GM12874 (cell line): Measurements from ENCODE around the gene VEZF1.
A peak's percentile ranks its signal among the peaks of the same experiment; 100 is the strongest.

Experiments
- CTCF ChIP-seq: IDR thresholded peaks from 2 replicates; pipeline ENCODE4 v1.5.1; 2011; ENCODE audit warnings: low read depth, mild to moderate bottlenecking, control low read depth, low read length, moderate library complexity; ENCODE audit not compliant: insufficient read depth

VEZF1 gene

GRCh38 chr17:57995076-57995956 lies 7.3 kb upstream of the VEZF1 start:
- TF ChIP-seq CTCF, result peak; percentile 70

- TF ChIP-seq CTCF, result no peak
Observed at GRCh38 chr17:57994436-57994835, 6.4 kb upstream of the VEZF1 start.

- TF ChIP-seq CTCF, result no peak
Observed at GRCh38 chr17:57993471-57994365, 5.7 kb upstream of the VEZF1 start.

GRCh38 chr17:57991537-57991936 lies 3.5 kb upstream of the VEZF1 start:
- TF ChIP-seq CTCF, result no peak

- TF ChIP-seq CTCF, result no peak
Observed at GRCh38 chr17:57990037-57990436, 2.0 kb upstream of the VEZF1 start.

- no peak for TF ChIP-seq CTCF
Observed at GRCh38 chr17:57988301-57989250, 522 bp upstream of the VEZF1 start.
